GM13977 (cell line): ENCODE data around the gene SCP2.

Source experiments
- DNase-seq: peaks from one replicate; pipeline ENCODE4 v3.0.0; 2012; ENCODE audit warnings: low spot score
- in situ Hi-C: fragments of 300-500 bp; cut with MboI; formaldehyde crosslinking; loops from one replicate; pipeline ENCODE4 v1.12.0; 2022; ENCODE audit warnings: low sequenced_read_pairs, low pct_unique_long_range_greater_than_20kb, mixed read lengths, inconsistent platforms; ENCODE audit not compliant: unreplicated experiment
- TF ChIP-seq, protein P1 (sequence below): IDR thresholded peaks from 2 replicates; pipeline ENCODE4 v1.5.1; 2012; ENCODE audit warnings: mild to moderate bottlenecking, control low read depth; ENCODE audit not compliant: insufficient read depth; ENCODE audit errors: extremely low read depth, missing control alignments

SCP2 gene

DNA sequence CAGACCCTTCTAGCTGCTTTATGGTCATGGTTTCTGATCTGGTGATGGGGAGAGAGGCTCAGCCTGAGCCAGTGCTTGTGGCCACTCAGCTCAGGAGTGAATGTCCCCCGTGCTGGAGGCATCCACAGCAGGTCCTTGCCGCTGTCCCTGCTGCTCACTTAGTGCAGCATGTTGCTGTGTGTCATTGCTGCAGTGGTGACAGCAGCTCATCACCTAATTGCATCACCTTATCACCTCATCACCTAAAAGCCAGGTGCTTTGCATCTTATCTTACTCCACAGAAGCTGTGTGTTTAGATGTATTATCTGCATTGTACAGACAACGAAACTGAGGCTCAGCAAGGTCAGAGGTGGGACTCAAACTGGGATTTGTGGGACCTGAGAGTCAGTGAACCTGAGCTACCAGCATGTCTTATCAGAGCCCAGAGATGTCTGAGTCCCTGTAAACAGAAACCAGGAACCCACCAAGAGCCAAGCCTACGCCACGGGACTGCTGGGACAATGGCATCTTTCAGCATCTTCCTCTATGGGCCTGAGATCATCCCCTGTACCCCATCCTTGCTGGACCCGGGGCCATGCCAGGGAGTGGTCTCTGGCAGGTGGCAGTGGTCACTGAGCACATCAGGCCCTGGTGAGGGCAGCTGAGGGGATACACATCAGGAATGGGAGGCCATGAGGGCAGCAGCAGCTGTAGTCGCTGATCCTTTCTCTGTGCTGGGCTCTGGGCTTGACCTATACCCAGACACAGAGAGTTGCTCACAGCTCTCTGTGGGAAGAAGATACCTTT is 141.4 kb downstream of the SCP2 start:
- TF ChIP-seq, protein P1, sequence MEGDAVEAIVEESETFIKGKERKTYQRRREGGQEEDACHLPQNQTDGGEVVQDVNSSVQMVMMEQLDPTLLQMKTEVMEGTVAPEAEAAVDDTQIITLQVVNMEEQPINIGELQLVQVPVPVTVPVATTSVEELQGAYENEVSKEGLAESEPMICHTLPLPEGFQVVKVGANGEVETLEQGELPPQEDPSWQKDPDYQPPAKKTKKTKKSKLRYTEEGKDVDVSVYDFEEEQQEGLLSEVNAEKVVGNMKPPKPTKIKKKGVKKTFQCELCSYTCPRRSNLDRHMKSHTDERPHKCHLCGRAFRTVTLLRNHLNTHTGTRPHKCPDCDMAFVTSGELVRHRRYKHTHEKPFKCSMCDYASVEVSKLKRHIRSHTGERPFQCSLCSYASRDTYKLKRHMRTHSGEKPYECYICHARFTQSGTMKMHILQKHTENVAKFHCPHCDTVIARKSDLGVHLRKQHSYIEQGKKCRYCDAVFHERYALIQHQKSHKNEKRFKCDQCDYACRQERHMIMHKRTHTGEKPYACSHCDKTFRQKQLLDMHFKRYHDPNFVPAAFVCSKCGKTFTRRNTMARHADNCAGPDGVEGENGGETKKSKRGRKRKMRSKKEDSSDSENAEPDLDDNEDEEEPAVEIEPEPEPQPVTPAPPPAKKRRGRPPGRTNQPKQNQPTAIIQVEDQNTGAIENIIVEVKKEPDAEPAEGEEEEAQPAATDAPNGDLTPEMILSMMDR, result no peak
- in situ Hi-C loops, result no loop called here
- no peak for DNase-seq

DNA sequence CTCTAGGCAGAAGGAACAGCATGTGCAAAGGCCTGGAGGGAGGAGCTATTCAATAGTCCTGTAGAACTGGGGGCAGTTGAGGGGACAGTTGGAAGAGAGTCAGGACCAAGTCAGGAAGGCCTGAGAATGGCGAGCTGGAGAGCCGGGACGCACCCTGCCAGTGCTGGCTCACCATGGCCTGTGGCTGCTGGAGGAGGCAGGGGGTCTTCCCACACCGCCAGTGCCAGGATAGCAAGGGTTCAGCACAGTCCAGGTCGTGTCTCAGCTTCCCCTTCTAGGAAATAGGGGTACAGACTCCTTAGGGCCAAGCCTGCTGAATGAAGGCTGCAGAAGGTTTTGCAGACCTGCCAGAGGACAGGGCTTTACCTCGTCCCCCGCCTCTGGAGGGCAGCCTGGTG is 142.2 kb downstream of the SCP2 start:
- in situ Hi-C loops, result no loop called here
- TF ChIP-seq, protein P1, result no peak
- no peak for DNase-seq

DNA sequence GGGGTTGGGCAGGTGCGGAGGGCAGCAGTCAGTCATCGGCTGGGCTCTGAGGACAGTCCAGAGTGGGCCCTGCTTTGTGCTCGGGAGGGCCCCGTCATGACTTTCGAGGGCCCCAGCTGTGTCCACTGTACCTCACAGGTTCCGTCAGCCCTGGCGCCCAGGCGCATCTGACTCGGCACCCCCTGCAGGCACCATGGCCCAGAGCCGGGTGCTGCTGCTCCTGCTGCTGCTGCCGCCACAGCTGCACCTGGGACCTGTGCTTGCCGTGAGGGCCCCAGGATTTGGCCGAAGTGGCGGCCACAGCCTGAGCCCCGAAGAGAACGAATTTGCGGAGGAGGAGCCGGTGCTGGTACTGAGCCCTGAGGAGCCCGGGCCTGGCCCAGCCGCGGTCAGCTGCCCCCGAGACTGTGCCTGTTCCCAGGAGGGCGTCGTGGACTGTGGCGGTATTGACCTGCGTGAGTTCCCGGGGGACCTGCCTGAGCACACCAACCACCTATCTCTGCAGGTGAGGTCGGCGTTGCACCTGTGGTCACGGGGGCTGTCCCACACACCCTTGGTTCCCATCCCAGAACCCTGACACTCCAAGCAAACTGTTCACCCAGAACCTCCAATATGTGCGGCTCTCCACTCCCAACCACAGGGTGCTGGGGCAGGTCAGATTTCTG is 142.7 kb downstream of the SCP2 start:
- in situ Hi-C loops, result no loop called here
- DNase-seq, result no peak

DNA sequence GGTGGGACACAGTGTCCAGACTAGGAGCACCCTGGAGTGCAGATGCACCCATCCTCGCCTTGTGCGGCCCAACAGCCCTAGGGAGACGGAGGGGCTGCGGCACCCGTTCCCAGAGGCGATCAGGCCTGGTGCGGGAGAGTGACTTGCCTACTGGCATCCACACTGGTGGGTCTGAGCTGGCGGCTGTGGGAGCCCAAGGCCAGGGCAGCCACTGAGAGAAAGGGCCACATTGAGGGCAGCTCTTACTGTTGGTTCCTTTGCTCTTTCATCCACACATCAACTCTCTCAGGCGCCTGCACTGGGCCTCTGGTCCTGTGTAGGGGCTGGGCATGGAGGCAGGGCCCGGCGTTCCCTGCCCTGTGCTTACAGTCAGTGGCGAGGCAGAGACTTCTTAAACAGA is 143.5 kb downstream of the SCP2 start:
- TF ChIP-seq, protein P1, result no peak
- in situ Hi-C loops, result no loop called here
- DNase-seq, result no peak

More for the DNA sequence above, 142.7 kb downstream of the SCP2 start:
- TF ChIP-seq, protein P1, result no peak

DNA sequence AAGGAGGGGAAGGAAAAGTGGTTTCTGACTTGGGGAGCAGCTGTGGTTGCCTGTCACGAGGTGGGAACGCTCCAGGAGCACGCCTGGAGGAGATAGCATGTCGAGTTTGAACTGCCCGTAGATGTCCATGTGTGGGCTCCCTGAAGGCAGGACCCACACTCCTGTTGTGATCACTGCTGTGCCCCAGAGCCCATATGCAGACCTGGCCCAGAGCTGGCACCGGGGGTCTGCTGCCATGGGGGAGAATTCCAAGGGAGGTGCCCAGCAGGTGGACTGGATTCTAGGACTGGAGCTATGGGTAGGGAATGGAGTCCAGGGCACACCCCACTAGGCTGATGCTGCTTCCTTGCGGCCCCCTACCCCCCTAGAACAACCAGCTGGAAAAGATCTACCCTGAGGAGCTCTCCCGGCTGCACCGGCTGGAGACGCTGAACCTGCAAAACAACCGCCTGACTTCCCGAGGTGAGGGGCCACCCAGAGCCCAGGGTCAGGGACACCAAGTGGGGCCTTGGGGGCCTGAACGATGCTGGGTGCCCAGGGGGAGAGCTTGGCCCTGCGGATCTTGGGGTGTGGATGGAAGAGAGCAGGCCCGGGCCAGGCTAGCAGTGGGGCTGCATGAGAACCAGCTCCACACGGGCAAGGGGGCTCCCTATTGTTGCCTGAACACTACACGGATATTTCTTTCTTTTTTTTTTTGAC is 144.2 kb downstream of the SCP2 start:
- DNase-seq, result no peak
- in situ Hi-C loops, result no loop called here
- TF ChIP-seq, protein P1, result no peak

DNA sequence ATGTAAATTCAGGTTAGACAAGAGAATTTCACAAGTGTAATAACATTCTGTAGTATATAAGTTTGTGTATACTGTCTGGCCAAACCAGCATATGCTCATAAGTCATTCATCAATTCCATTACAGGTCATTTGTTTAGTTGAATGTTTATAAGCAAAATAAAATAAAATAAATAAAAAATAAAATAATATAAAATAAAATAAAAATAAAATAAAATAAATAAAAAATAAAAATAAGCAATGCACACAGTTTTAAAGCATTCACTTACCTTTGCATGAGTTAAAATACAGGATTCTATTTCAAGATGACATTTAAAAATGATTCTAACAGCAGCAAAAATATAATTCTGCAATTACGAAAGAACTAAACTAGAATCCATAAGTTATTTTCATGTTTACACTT is 144.8 kb downstream of the SCP2 start:
- TF ChIP-seq, protein P1, result no peak
- in situ Hi-C loops, result no loop called here
- no peak for DNase-seq
